ENCODE results near the gene ACTN1.

Gene ACTN1

GRCh38 chr14:68982581-68982980 is 3.5 kb upstream of the ACTN1 start:
- H3K9me3 ChIP-seq (ENCODE audit: severe bottlenecking) = no peaks in the 10 kb centered on the region
- H3K27ac ChIP-seq (ENCODE audit: poor library complexity, severe bottlenecking) = no peak overlapping the region

GRCh38 chr14:68981539-68981976 is 2.5 kb upstream of the ACTN1 start:
- H3K27ac ChIP-seq (ENCODE audit: poor library complexity, severe bottlenecking) = peak overlapping the region; percentile 98
- no peaks in the 10 kb centered on the region for H3K9me3 ChIP-seq (ENCODE audit: severe bottlenecking)
- H3K27me3 ChIP-seq (ENCODE audit: insufficient read depth, poor library complexity, severe bottlenecking) = no peaks in the 10 kb centered on the region
- H3K36me3 ChIP-seq (ENCODE audit: low read depth) = peaks cover 20% of the 10 kb centered on the region
- TF ChIP-seq CTCF (IDR thresholded peaks at IDR 0.05; ENCODE audit: poor library complexity, severe bottlenecking) = no peak
- ATAC-seq (ENCODE audit: low read depth) (no peak), DNase-seq (ENCODE audit: low spot score) (no peak)
- no peak overlapping the region for H3K4me3 ChIP-seq (ENCODE audit: severe bottlenecking)
- peaks cover 26% of the 10 kb centered on the region for H3K4me1 ChIP-seq (ENCODE audit: insufficient read depth, poor library complexity, severe bottlenecking)

More at GRCh38 chr14:68982581-68982980, 3.5 kb upstream of the ACTN1 start:
- peaks cover 10% of the 10 kb centered on the region for H3K36me3 ChIP-seq (ENCODE audit: low read depth)
- peaks cover 18% of the 10 kb centered on the region for H3K4me1 ChIP-seq (ENCODE audit: insufficient read depth, poor library complexity, severe bottlenecking)
- no peak overlapping the region for H3K4me3 ChIP-seq (ENCODE audit: severe bottlenecking)
- no peak for TF ChIP-seq CTCF (IDR thresholded peaks at IDR 0.05; ENCODE audit: poor library complexity, severe bottlenecking)
- H3K27me3 ChIP-seq (ENCODE audit: insufficient read depth, poor library complexity, severe bottlenecking) = no peaks in the 10 kb centered on the region
- no peak for DNase-seq (ENCODE audit: low spot score)
- ATAC-seq (ENCODE audit: low read depth) = no peak

- Histone ChIP-seq H3K36me3 (ENCODE audit: low read depth) (peaks cover 24% of the 10 kb centered on the region), H3K27ac (ENCODE audit: poor library complexity, severe bottlenecking) (peak overlapping the region; percentile 98), H3K4me1 (ENCODE audit: insufficient read depth, poor library complexity, severe bottlenecking) (peaks cover 30% of the 10 kb centered on the region), H3K27me3 (ENCODE audit: insufficient read depth, poor library complexity, severe bottlenecking) (no peaks in the 10 kb centered on the region), H3K4me3 (ENCODE audit: severe bottlenecking) (no peak overlapping the region), H3K9me3 (ENCODE audit: severe bottlenecking) (no peaks in the 10 kb centered on the region)
- no peak for DNase-seq (ENCODE audit: low spot score)
- no peak for ATAC-seq (ENCODE audit: low read depth)
- TF ChIP-seq CTCF (IDR thresholded peaks at IDR 0.05; ENCODE audit: poor library complexity, severe bottlenecking) = no peak
Observed at GRCh38 chr14:68981139-68981538, 2.0 kb upstream of the ACTN1 start.

- Histone ChIP-seq H3K27me3 (ENCODE audit: insufficient read depth, poor library complexity, severe bottlenecking) (no peaks in the 10 kb centered on the region), H3K27ac (ENCODE audit: poor library complexity, severe bottlenecking) (peak overlapping the region; percentile 98), H3K4me3 (ENCODE audit: severe bottlenecking) (peak overlapping the region; percentile 91), H3K4me1 (ENCODE audit: insufficient read depth, poor library complexity, severe bottlenecking) (peaks cover 43% of the 10 kb centered on the region), H3K36me3 (ENCODE audit: low read depth) (peaks cover 37% of the 10 kb centered on the region), H3K9me3 (ENCODE audit: severe bottlenecking) (no peaks in the 10 kb centered on the region)
- DNase-seq (ENCODE audit: low spot score) = peak; percentile 85
- peak; percentile 17 for ATAC-seq (ENCODE audit: low read depth)
- TF ChIP-seq CTCF (IDR thresholded peaks at IDR 0.05; ENCODE audit: poor library complexity, severe bottlenecking) = no peak
Observed at GRCh38 chr14:68979722-68980451, 785 bp upstream of the ACTN1 start.
